Muscle layer of colon (tissue), 2 donors: ENCODE measurements around the gene APOC3.

Source experiments
- H3K27ac ChIP-seq: one replicate; pipeline ENCODE4 v1.7.0; 2013; ENCODE audit warnings: low read depth, mild to moderate bottlenecking, low read length, moderate library complexity
- H3K27me3 ChIP-seq, 2 donors: one replicate each; pipeline ENCODE4 v1.7.0; 2013; ENCODE audit warnings: low read length in 2 of 2, mild to moderate bottlenecking in 2 of 2; ENCODE audit not compliant: insufficient read depth in 2 of 2, control insufficient read depth in 1 of 2
- H3K36me3 ChIP-seq: one replicate; pipeline ENCODE4 v1.7.0; 2013; ENCODE audit warnings: mild to moderate bottlenecking, low read length; ENCODE audit not compliant: insufficient read depth
- H3K4me1 ChIP-seq: one replicate; pipeline ENCODE4 v1.7.0; 2013; ENCODE audit warnings: mild to moderate bottlenecking, low read length; ENCODE audit not compliant: insufficient read depth
- H3K4me3 ChIP-seq, 2 donors: one replicate each; pipeline ENCODE4 v1.7.0; 2013; ENCODE audit warnings: low read length in 2 of 2, low read depth in 1 of 2, mild to moderate bottlenecking in 1 of 2, moderate library complexity in 1 of 2
- H3K9ac ChIP-seq: one replicate; pipeline ENCODE4 v1.7.0; 2013; ENCODE audit warnings: low read length
- H3K9me3 ChIP-seq: one replicate; pipeline ENCODE4 v1.7.0; 2013; ENCODE audit warnings: mild to moderate bottlenecking, low read length
- donor health status: abdominal sarcoma.
- donor health status: Adenocarcinoma of cecum.

APOC3 gene

GRCh38 chr11:116870054-116870453 lies 40.3 kb downstream of the APOC3 start:
- no peak overlapping the region for H3K9ac ChIP-seq
- H3K4me3 ChIP-seq = no peak overlapping the region
- no peaks in the 10 kb centered on the region for H3K27me3 ChIP-seq
- H3K9me3 ChIP-seq = no peaks in the 10 kb centered on the region
- H3K4me1 ChIP-seq = no peaks in the 10 kb centered on the region
- no peak overlapping the region for H3K27ac ChIP-seq
- peaks cover 69% of the 10 kb centered on the region for H3K36me3 ChIP-seq

- Histone ChIP-seq H3K9me3 (no peaks in the 10 kb centered on the region), H3K4me1 (no peaks in the 10 kb centered on the region), H3K27ac (no peak overlapping the region), H3K4me3 (no peak overlapping the region), H3K36me3 (peaks cover 76% of the 10 kb centered on the region), H3K27me3 (no peaks in the 10 kb centered on the region), H3K9ac (no peak overlapping the region)
Measured at GRCh38 chr11:116871248-116871647, 41.5 kb downstream of the APOC3 start.

- Histone ChIP-seq H3K4me3 (no peak overlapping the region), H3K27me3 (no peaks in the 10 kb centered on the region), H3K4me1 (no peaks in the 10 kb centered on the region), H3K9ac (no peak overlapping the region), H3K9me3 (no peaks in the 10 kb centered on the region), H3K36me3 (peaks cover 59% of the 10 kb centered on the region), H3K27ac (no peak overlapping the region)
Measured at GRCh38 chr11:116873381-116873780, 43.7 kb downstream of the APOC3 start.

GRCh38 chr11:116874251-116874650 lies 44.5 kb downstream of the APOC3 start:
- Histone ChIP-seq H3K4me1 (no peaks in the 10 kb centered on the region), H3K27ac (no peak overlapping the region), H3K36me3 (peaks cover 59% of the 10 kb centered on the region), H3K9me3 (no peaks in the 10 kb centered on the region), H3K4me3 (no peak overlapping the region), H3K9ac (no peak overlapping the region), H3K27me3 (no peaks in the 10 kb centered on the region)

GRCh38 chr11:116875194-116875593 lies 45.5 kb downstream of the APOC3 start:
- peaks cover 49% of the 10 kb centered on the region for H3K36me3 ChIP-seq
- H3K9me3 ChIP-seq = no peaks in the 10 kb centered on the region
- H3K27ac ChIP-seq = no peak overlapping the region
- H3K4me1 ChIP-seq = peaks cover 3% of the 10 kb centered on the region
- H3K27me3 ChIP-seq = no peaks in the 10 kb centered on the region
- H3K4me3 ChIP-seq = no peak overlapping the region
- no peak overlapping the region for H3K9ac ChIP-seq

GRCh38 chr11:116876656-116877055 lies 46.9 kb downstream of the APOC3 start:
- H3K4me1 ChIP-seq = peaks cover 6% of the 10 kb centered on the region
- peaks cover 38% of the 10 kb centered on the region for H3K36me3 ChIP-seq
- no peaks in the 10 kb centered on the region for H3K9me3 ChIP-seq
- no peak overlapping the region for H3K27ac ChIP-seq
- H3K4me3 ChIP-seq = no peak overlapping the region
- H3K9ac ChIP-seq = no peak overlapping the region
- no peaks in the 10 kb centered on the region for H3K27me3 ChIP-seq

- H3K4me3 ChIP-seq = no peak overlapping the region
- no peak overlapping the region for H3K27ac ChIP-seq
- H3K9me3 ChIP-seq = no peaks in the 10 kb centered on the region
- peaks cover 13% of the 10 kb centered on the region for H3K36me3 ChIP-seq
- peaks cover 6% of the 10 kb centered on the region for H3K4me1 ChIP-seq
- H3K27me3 ChIP-seq = no peaks in the 10 kb centered on the region
- H3K9ac ChIP-seq = no peak overlapping the region
Measured at GRCh38 chr11:116879800-116880625, 50.3 kb downstream of the APOC3 start.

GRCh38 chr11:116881143-116881542 lies 51.4 kb downstream of the APOC3 start:
- Histone ChIP-seq H3K27ac (no peak overlapping the region), H3K9me3 (no peaks in the 10 kb centered on the region), H3K4me3 (no peak overlapping the region), H3K36me3 (peaks cover 2% of the 10 kb centered on the region), H3K9ac (no peak overlapping the region), H3K4me1 (peaks cover 15% of the 10 kb centered on the region), H3K27me3 (no peaks in the 10 kb centered on the region)

- Histone ChIP-seq H3K4me1 (peaks cover 23% of the 10 kb centered on the region), H3K27ac (no peak overlapping the region), H3K36me3 (no peaks in the 10 kb centered on the region), H3K9me3 (no peaks in the 10 kb centered on the region), H3K4me3 (no peak overlapping the region), H3K9ac (no peak overlapping the region), H3K27me3 (no peaks in the 10 kb centered on the region)
Measured at GRCh38 chr11:116882386-116882785, 52.7 kb downstream of the APOC3 start.
